Tibial artery (tissue), 4 donors: Measurements from ENCODE around the gene AGR3.

ENCODE experiments used
- DNase-seq, 2 donors: peaks; one replicate each; pipeline ENCODE4 v3.0.0-alpha.2; 2019
- H3K27ac ChIP-seq, 2 donors: fragments of 200-600 bp; sonication (generic) in 1 of 2; 1 replicate in 1 of 2; 2 replicates in 1 of 2; pipeline ENCODE4 v1.5.1; 2018 to 2019; ENCODE audit warnings: mild to moderate bottlenecking in 1 of 2
- H3K27me3 ChIP-seq, 2 donors: fragments of 200-600 bp; sonication (generic) in 1 of 2; one replicate each; pipeline versions ENCODE4 v1.5.1 to v1.6.0; 2016 to 2019
- H3K36me3 ChIP-seq, 3 donors: fragments of 200-600 bp; sonication (generic) in 2 of 3; one replicate each; pipeline ENCODE4 v1.5.1; 2016 to 2019; ENCODE audit warnings: mild to moderate bottlenecking in 2 of 3
- H3K4me1 ChIP-seq, 4 donors: fragments of 200-600 bp; sonication (generic) in 2 of 4; 1 replicate in 3 of 4; 2 replicates in 1 of 4; pipeline ENCODE4 v1.5.1; 2016 to 2019
- H3K4me3 ChIP-seq, 2 donors: fragments of 200-600 bp; sonication (generic) in 1 of 2; 1 replicate in 1 of 2; 2 replicates in 1 of 2; pipeline ENCODE4 v1.5.1; 2018 to 2019; ENCODE audit warnings: mild to moderate bottlenecking in 2 of 2
- H3K9me3 ChIP-seq, 3 donors: fragments of 200-600 bp; sonication (generic) in 1 of 3; one replicate each; pipeline ENCODE4 v1.5.1; 2016 to 2019
- intact Hi-C: fragments of 100-400 bp; cut with DNase I; formaldehyde crosslinking; loops from one replicate; pipeline ENCODE4 v1.15.0; 2023; ENCODE audit warnings: low total_unique reads
- TF ChIP-seq, protein P1 (sequence below), 2 experiments: fragments of 200-600 bp in 1 of 2; fragments of 450-650 bp in 1 of 2; IDR thresholded peaks; one replicate each; pipeline ENCODE4 v1.5.1; 2017 to 2019; ENCODE audit warnings: antibody characterized with exemption in 2 of 2, mild to moderate bottlenecking in 1 of 2, moderate library complexity in 1 of 2

The AGR3 gene

DNA sequence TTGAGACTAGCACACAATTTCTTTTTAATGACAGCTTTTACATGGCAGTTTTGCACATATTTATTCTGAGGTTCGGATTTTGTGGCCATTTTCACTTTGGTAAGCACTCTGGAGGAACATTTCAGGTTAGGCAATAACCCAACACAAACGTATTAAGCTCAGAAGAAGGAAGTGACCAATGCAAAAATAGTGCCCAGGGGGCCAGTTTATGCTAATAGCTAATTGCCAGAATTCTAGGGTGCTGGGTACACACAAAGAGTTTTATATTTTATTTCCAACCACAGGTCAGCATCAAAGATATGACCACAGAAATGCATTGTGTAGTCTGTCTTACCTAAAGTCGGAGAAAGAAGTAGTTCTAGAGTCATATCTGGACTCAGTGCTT is 68.6 kb downstream of the AGR3 start:
- Histone ChIP-seq H3K27ac (peak overlapping the region; percentile 7 to 27), H3K27me3 (no peaks in the 10 kb centered on the region), H3K36me3 (no peaks in the 10 kb centered on the region), H3K4me1 (peaks cover 0 to 29% (median 11%) of the 10 kb centered on the region in 4 donors), H3K4me3 (no peak overlapping the region), H3K9me3 (no peaks in the 10 kb centered on the region)
- TF ChIP-seq, protein P1, sequence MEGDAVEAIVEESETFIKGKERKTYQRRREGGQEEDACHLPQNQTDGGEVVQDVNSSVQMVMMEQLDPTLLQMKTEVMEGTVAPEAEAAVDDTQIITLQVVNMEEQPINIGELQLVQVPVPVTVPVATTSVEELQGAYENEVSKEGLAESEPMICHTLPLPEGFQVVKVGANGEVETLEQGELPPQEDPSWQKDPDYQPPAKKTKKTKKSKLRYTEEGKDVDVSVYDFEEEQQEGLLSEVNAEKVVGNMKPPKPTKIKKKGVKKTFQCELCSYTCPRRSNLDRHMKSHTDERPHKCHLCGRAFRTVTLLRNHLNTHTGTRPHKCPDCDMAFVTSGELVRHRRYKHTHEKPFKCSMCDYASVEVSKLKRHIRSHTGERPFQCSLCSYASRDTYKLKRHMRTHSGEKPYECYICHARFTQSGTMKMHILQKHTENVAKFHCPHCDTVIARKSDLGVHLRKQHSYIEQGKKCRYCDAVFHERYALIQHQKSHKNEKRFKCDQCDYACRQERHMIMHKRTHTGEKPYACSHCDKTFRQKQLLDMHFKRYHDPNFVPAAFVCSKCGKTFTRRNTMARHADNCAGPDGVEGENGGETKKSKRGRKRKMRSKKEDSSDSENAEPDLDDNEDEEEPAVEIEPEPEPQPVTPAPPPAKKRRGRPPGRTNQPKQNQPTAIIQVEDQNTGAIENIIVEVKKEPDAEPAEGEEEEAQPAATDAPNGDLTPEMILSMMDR (IDR thresholded peaks at IDR 0.05): no peak
- no peak for DNase-seq
- intact Hi-C loops: no loop called here

DNA sequence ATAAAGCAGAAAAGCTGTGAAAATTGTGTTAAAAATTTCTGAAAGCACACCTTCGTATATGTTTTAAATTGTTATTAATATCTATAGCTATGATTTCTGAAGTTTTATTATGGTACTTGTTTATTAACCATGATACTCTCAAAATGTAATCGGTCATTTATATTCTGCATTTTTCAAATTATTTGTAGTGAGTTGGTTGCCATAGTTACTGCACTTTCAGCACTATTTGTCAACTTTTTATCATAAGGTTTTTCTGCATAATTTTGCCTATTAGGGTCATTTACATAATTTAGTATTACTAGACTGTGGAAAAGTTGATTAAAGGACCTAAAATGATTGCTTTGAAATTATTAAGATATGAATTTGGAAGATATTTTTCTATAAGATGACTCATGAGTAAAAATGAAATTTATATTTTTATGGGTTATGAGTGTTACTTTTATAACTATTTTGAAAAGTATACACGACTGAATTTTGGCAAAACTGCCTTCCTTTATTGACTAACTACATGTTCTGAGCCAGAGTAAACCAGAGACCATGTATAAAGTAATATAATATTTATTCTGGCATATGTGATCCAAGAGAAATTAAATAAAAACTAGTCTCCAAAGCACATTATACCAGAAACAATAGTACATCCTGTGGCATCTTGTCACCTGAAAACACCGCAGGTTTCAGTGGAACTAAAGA is 69.1 kb downstream of the AGR3 start:
- no peak for DNase-seq
- Histone ChIP-seq H3K9me3 (no peaks in the 10 kb centered on the region), H3K27ac (peak overlapping the region; percentile 7 to 27), H3K4me3 (no peak overlapping the region), H3K4me1 (peaks cover 0 to 29% (median 11%) of the 10 kb centered on the region in 4 donors), H3K27me3 (no peaks in the 10 kb centered on the region), H3K36me3 (no peaks in the 10 kb centered on the region)
- intact Hi-C loops: no loop called here
- TF ChIP-seq, protein P1 (IDR thresholded peaks at IDR 0.05): no peak

DNA sequence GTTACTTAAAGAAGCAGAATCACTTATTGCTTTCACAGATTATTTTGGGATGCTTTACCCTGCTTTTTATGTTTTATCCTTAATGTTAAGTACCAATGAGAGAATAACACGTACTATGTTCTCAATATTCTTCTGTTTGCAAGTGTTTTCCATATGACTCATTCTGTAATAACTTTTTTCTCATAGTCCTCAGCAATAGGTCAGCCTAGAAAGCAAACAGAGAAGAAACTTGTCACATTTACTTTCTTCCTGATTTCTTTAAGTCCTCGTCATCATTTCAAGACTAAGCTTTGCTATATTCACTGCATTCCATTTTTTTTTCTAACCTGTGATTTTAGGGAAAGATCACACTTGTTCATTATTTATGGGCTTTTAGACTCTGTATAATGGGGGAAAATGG is 70.2 kb downstream of the AGR3 start:
- Histone ChIP-seq H3K36me3 (no peaks in the 10 kb centered on the region), H3K4me1 (peaks cover 0 to 29% (median 11%) of the 10 kb centered on the region in 4 donors), H3K4me3 (no peak overlapping the region), H3K9me3 (no peaks in the 10 kb centered on the region), H3K27me3 (no peaks in the 10 kb centered on the region), H3K27ac (peak overlapping the region in 1 of 2 donors; percentile 15)
- intact Hi-C loops: no loop called here
- DNase-seq: no peak
- TF ChIP-seq, protein P1 (IDR thresholded peaks at IDR 0.05): no peak

DNA sequence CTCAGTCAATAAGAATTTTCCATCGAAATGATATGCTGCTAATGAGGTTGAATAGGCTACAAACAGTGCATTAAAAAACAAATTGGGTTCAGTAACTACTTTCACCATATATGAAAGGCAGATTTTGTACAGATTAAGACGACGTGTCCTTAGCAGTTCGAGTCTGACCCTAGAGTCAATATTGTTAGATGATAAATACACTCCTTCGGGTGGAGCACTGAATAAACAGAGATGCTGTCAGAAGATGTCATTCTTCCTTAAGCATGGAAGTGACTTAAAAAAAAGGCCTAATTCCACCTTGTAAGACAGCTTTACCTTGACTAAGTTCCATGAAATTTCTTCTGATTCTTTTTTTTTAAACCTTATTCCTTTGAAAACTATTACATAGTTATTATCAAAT is 71.2 kb downstream of the AGR3 start:
- Histone ChIP-seq H3K27me3 (no peaks in the 10 kb centered on the region), H3K36me3 (no peaks in the 10 kb centered on the region), H3K27ac (no peak overlapping the region), H3K4me3 (no peak overlapping the region), H3K4me1 (peaks cover 0 to 29% (median 11%) of the 10 kb centered on the region in 4 donors), H3K9me3 (no peaks in the 10 kb centered on the region)
- TF ChIP-seq, protein P1 (IDR thresholded peaks at IDR 0.05): no peak
- no peak for DNase-seq
- intact Hi-C loops: no loop called here

DNA sequence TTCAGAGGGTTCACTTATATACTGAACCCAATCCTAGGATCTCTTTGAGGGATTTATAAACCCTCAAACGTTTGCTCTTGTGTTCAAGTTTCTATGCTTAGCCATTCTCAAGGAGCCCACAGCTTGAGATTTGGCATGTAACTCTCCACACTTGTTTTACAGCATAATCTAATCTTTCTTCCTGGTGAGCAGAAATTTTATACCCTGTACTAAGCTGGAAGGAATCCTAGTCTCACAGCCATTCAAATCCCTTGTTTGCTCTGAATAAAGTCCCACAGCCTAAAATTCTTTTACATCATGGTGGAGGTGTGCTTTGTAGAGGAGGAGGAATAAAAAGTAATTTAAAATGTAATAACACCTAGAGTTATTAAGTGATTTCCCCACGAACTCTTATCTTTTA is 71.7 kb downstream of the AGR3 start:
- no peak for DNase-seq

More for the DNA sequence above, 71.7 kb downstream of the AGR3 start:
- TF ChIP-seq, protein P1 (IDR thresholded peaks at IDR 0.05): no peak
- intact Hi-C loops: no loop called here
- Histone ChIP-seq H3K4me3 (no peak overlapping the region), H3K36me3 (no peaks in the 10 kb centered on the region), H3K4me1 (peaks cover 0 to 29% (median 11%) of the 10 kb centered on the region in 4 donors), H3K27ac (no peak overlapping the region), H3K9me3 (no peaks in the 10 kb centered on the region), H3K27me3 (no peaks in the 10 kb centered on the region)
